Measurements from ENCODE around the gene RELN.

- TF ChIP-seq RAD21 (IDR thresholded peaks at IDR 0.05; ENCODE audit: insufficient read depth, low read depth, low read length) (no peak), DPF2 (IDR thresholded peaks at IDR 0.05) (no peak), ZNF274 (IDR thresholded peaks at IDR 0.05; ENCODE audit: insufficient read depth, insufficient read length) (no peak), POLR2AphosphoS5 (IDR thresholded peaks at IDR 0.05; ENCODE audit: low read length) (no peak), MEF2A (IDR thresholded peaks at IDR 0.05; ENCODE audit: insufficient read depth, low read depth, low read length) (no peak), JUNB (IDR thresholded peaks at IDR 0.05) (no peak), ETV6 (conservative IDR thresholded peaks at IDR 0.05 in 1 of 2, IDR thresholded peaks at IDR 0.05 in 1 of 2; ENCODE audit: borderline replicate concordance in 1 of 2, low read depth in 1 of 2) (no peak)
- TF ChIP-seq, protein P1, sequence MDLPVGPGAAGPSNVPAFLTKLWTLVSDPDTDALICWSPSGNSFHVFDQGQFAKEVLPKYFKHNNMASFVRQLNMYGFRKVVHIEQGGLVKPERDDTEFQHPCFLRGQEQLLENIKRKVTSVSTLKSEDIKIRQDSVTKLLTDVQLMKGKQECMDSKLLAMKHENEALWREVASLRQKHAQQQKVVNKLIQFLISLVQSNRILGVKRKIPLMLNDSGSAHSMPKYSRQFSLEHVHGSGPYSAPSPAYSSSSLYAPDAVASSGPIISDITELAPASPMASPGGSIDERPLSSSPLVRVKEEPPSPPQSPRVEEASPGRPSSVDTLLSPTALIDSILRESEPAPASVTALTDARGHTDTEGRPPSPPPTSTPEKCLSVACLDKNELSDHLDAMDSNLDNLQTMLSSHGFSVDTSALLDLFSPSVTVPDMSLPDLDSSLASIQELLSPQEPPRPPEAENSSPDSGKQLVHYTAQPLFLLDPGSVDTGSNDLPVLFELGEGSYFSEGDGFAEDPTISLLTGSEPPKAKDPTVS (IDR thresholded peaks at IDR 0.05; ENCODE audit: low read depth, low read length): no peak
Measured at GRCh38 chr7:103989200-103989784, at the start of gene RELN.

All from GM12878 (cell line).